NCI-H748 (cell line): ENCODE data around the gene PID1.

ENCODE experiments used
- DNase-seq: peaks from one replicate; lab custom pipeline; 2025; ENCODE audit not compliant: unreplicated experiment; lab: John Stamatoyannopoulos, UW

Gene PID1

DNA sequence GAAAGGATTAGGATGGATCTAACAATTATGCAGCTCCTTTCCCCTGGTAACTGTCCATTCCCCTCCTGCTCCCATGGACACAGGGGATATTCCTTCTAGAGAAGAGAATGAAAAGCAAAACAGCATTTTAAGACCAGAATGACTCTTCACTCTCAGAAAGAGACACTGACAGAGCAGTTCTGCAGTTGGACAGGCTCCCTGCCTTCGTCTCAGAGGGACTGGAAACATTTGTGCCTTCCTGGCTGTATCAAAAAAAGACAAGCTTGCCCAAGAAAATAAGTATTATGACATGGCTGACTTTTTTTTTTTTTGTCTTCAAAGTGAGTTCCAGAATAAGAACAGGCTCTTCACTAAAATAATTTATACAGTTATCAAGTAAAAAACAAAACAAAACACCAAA lies 9.5 kb downstream of the PID1 start:
- DNase-seq = no peak

DNA sequence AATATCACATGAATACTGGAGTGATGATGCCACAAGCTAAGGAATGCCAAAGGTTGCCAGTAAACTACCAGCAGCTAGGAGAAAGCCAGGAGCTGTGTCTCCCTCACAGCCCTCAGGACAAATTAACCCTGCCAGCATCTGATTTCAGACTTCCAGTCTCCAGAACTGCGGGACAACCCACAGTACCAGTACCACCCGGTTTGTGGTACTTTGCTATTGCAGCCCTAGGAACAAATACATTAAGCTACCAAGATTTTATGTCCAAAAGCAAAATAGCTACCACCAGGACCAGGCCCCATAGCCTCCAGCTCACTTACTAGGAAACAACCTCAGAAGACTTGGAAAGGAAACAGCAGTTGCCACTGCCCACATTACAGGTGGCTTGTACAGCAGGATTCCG lies 10.0 kb downstream of the PID1 start:
- no peak for DNase-seq

DNA sequence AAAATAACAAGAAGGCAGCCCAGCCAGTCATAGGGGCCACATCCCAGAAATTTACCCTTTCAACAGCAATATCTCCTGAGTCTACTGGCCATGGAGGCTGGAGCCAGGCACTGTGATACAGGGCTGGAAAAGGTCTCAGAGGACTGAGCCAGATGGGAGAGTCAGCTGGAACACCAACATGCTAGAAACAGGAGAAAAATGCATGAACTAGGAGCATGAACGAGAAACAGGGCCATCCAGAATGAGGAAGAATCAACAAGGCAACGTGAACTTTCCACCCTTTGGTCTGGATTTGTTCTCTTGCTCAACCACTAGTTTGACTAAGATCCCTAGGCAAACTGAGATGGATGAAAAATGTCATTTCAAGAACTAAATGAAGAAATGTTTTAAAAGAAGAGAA lies 13.1 kb downstream of the PID1 start:
- no peak for DNase-seq

DNA sequence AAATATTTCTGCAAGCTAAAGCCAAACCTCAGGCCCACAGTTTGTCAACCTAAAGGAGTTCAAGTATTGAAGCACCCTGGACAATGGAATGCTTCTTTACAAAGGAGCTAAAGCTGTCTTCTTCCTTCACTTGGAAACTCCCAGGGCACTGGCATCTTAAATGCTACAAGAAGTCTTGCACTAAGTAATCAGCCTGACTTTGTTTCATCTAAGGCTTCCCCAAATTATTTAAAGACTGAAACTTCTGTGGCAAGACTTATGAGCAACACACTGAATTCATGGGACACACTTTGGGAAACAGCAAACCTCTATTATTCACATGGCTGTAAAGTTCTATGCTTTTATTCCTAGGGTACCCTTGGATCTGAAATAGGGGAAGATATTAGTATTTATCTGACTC lies 14.7 kb downstream of the PID1 start:
- DNase-seq = no peak

- DNase-seq = no peak
Measured at GRCh38 chr2:229254206-229254605, 16.9 kb downstream of the PID1 start.

DNA sequence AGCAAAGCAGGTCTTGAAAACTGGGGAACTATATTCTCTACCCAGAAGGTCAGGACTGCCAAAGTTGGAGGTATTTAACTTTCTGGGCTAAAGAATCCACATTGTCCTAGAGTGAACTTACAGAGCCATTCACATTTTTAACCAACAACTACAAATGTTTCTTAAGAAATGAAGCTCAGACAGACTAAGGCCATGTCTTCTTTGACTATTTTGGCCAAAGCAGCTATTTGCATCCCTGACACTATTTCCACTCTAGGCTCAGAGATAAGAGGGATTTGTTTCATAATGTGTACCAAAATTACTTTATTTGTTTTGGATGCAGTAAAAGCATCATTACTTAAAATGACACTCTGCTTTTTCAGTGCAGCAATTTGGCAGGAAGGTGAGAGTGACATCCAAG lies 18.1 kb downstream of the PID1 start:
- no peak for DNase-seq

DNA sequence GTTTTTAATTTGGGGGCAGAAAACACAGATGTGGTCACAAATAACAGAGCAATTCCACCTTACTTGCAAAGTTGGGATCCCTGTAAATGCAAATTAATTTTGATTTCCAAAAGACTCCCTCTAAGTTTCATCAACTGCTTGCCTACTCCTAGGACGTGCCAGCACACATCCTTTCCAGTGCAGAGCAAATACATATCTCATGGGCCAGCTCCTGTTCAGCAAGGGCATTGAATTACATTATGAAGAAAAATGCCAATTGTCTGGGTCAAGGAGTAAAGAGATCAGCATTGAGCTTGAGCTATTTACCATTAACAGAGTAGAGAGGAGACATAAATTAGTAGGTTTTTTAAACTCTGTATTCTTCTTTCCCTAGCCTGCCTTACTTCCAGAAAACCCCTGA lies 18.8 kb downstream of the PID1 start:
- DNase-seq = no peak

DNA sequence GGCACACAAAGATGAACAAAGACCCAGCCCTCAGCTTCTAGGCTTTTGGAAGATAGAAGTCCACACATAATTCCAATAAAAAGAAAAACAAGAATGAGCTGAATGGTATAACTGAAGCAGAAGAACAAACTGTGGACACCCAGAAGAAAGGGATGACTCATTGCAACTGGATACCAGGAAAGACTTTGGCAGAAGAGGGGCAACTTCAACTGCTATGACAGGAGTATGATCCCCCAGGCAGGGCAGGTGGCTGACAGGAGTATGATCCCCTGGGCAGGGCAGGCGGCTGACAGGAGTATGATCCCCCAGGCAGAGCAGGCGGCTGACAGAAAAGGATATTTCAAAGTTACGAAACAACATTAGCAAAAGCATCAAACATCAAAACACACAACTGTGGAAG lies 21.6 kb downstream of the PID1 start:
- DNase-seq = no peak

GRCh38 chr2:229246334-229246733 lies 24.8 kb downstream of the PID1 start:
- DNase-seq = no peak

DNA sequence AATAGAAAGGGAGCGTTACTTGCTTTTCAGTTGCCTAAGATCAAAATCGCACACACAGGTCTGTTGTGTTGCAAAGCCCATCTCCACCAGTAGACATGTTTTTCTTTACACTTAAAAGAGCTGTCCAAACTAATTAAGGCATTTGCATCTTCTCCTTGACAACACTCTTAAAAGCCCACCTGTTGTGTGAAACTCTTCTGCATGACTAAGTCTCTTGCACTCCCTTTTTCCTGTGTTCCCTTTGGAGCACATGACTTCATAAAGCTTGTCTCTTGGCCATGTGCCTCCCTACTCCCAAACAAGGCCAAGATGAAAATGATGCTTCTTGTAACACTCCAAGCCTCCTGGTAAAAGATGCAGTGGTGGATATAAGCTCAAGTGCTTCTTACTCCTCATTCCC lies 26.1 kb downstream of the PID1 start:
- DNase-seq = no peak

GRCh38 chr2:229243890-229244560 lies 27.1 kb downstream of the PID1 start:
- DNase-seq = no peak

GRCh38 chr2:229240984-229241491 lies 30.0 kb downstream of the PID1 start:
- no peak for DNase-seq

- DNase-seq = no peak
Measured at GRCh38 chr2:229239021-229239420, 32.1 kb downstream of the PID1 start.

DNA sequence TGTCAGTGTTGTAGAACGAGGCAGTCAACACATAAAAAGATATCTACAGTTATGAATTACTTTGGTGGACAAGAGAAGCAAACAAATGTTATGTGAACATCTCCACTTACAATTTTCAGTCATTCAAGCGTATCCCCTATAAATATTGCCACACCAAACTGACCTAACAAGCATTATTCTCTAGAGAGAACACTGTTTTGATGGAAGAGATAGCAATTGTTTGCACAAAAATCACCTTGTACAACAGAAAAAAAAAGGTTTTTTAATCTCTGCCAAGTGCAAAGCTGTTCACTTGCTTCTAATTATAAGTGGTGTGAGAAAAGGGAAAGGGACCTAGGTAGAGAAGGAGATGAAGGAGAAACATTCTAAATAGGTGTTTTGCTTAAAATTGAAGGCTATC lies 33.8 kb downstream of the PID1 start:
- DNase-seq = peak; percentile 37

DNA sequence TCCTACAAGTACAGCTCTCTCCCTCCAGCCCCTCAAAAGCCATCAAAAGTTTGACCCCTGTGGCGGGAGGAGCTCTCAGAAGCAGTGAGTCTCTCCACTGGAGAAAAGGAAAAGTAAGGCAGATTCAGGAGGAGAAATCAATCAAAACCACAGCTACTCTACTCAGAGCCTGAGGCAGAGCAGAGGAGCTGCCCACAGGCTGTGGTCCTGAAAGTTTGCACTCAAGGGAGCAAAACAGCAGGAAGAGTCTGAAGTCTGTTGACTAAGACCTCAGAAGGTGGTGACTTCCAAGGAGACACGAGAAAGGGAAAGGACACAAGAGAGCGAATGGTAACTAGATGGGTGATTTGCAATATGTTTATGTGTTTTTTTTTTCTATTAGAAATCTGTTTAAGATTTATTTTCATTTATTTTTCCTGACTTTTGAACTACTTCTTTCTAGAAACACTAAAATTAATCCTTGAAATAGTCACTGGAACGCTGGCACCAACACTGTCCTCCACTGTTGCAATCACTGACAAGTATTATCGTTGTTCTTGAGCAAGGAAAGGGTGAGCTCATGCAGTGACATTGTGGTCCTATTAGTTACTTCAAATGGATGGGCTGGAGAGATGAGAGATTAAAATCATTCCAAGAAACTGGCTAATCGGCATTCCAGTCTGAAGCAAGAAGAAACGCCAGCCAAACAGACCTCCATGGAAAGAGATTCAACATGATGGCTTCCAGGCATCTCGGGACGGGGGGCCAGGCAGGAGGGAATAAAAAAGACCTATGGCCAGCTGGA lies 35.8 kb downstream of the PID1 start:
- no peak for DNase-seq

GRCh38 chr2:229231885-229232284 lies 39.2 kb downstream of the PID1 start:
- DNase-seq = no peak

DNA sequence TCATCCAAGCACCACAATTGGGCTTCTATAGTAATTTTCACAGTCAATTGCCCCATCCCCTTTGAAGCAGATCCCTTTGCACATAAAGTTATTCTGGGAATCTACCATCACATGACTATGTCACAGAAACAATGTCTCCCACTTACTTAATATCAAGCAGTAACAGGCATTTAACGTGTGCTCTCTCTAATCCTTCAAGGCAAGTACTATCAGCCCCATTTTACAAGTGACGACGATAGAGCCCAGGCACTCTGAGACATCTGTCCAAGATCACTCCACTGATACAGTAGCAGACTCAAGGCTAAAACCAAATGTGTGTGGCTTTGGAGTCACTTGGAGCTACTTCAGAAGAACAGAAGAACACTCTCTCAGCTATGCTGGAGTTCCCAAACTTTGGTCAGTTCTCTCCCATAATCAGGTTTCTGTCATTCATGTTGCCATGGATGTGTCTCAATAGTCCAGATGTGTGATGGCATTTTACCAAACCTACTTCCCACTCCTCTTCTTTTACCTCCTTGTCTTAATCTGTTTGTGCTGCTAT lies 39.7 kb downstream of the PID1 start:
- no peak for DNase-seq

DNA sequence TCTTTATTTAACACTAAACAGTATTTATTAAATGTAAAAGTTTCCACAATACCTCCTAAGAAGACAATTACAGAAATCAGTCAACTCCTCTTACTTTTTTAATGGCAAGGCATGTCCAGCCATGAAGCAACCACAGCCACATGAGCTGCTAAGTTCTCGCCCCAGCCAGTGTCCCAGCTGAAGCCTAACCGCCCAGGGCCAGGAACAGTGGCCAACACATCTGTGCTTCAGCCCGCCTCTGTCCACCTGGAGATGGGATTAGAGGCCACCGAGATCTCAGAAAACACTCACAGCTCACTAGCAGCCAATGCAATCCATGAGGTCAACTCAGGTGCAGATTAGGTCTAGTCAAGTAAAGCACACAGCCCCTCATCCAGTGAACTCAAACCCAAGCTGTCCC lies 40.2 kb downstream of the PID1 start:
- no peak for DNase-seq

GRCh38 chr2:229230256-229230655 lies 40.8 kb downstream of the PID1 start:
- no peak for DNase-seq

- DNase-seq = no peak
Measured at GRCh38 chr2:229226382-229226781, 44.7 kb downstream of the PID1 start.

DNA sequence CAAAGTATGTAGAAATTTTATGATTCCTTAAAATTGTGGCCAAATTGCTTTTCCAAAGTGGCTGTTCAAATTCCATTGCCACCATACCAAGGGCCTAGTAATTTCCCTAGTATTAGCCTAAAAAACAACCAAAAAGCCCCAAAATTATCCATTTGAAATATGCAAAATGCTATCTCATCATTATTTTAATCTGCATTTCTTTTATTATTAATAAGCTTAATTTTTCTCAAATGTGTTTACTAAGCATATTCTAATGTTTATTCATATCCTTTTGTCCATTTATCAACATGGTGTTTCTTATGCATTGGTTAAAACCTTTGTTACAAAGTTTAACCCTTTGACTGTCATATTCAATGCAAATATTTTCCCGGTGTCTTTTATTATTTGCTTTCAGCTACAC lies 48.0 kb downstream of the PID1 start:
- no peak for DNase-seq

DNA sequence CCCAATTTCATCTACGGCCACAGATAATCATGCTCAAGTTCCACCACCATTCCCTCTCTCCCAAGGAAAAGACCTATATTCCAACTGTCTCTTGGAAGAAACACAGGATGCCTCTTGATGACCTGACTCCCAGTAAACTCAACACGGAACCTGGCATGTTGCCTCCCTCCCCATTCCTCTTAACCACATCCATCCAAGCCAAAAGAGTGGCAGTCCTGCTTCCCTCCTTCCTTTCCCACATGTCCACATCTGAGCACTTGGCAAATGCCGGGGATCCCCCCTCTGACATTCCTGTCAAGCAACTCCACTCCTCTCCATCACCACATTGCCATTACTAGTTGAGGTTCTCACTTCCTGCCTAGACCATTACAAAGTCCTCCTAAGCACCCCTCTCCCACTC lies 49.4 kb downstream of the PID1 start:
- DNase-seq = no peak
